ENCODE data around the gene SORCS2.
"Not testable (repeated sequence)": the region's sequence is repeated elsewhere in the genome, so short reads cannot be mapped to it uniquely, and the experiment has no call there.

The SORCS2 gene

GRCh38 chr4:7571001-7571400 is 378.7 kb downstream of the SORCS2 start:
- no peak for DNase-seq

GRCh38 chr4:7571701-7572100 is 379.4 kb downstream of the SORCS2 start:
- no peak for DNase-seq

- DNase-seq, result no peak
Observed at GRCh38 chr4:7572894-7573293, 380.6 kb downstream of the SORCS2 start.

- DNase-seq, result no peak
Observed at GRCh38 chr4:7573576-7574091, 381.3 kb downstream of the SORCS2 start.

GRCh38 chr4:7574287-7575014 is 382.1 kb downstream of the SORCS2 start:
- no peak for DNase-seq

GRCh38 chr4:7575426-7575825 is 383.1 kb downstream of the SORCS2 start:
- no peak for DNase-seq

GRCh38 chr4:7577361-7578039 is 385.2 kb downstream of the SORCS2 start:
- not testable (repeated sequence) for DNase-seq

GRCh38 chr4:7581477-7581876 is 389.1 kb downstream of the SORCS2 start:
- peak; percentile 34 for DNase-seq

- DNase-seq, result no peak
Observed at GRCh38 chr4:7582313-7583097, 390.2 kb downstream of the SORCS2 start.

- DNase-seq, result no peak
Observed at GRCh38 chr4:7584098-7584497, 391.8 kb downstream of the SORCS2 start.

GRCh38 chr4:7584606-7585159 is 392.3 kb downstream of the SORCS2 start:
- DNase-seq, result no peak

GRCh38 chr4:7585768-7586167 is 393.4 kb downstream of the SORCS2 start:
- no peak for DNase-seq

- DNase-seq, result no peak
Observed at GRCh38 chr4:7587433-7588405, 395.4 kb downstream of the SORCS2 start.

- DNase-seq, result no peak
Observed at GRCh38 chr4:7590189-7590588, 397.9 kb downstream of the SORCS2 start.

GRCh38 chr4:7590899-7591298 is 398.6 kb downstream of the SORCS2 start:
- DNase-seq, result no peak

- DNase-seq, result no peak
Observed at GRCh38 chr4:7591409-7592053, 399.2 kb downstream of the SORCS2 start.

GRCh38 chr4:7593646-7594412 is 401.5 kb downstream of the SORCS2 start:
- DNase-seq, result no peak

- peak; percentile 11 for DNase-seq
Observed at GRCh38 chr4:7595934-7596461, 403.7 kb downstream of the SORCS2 start.

GRCh38 chr4:7596918-7597606 is 404.7 kb downstream of the SORCS2 start:
- no peak for DNase-seq
